ENCODE data around the gene KIAA1671.

Gene KIAA1671

DNA sequence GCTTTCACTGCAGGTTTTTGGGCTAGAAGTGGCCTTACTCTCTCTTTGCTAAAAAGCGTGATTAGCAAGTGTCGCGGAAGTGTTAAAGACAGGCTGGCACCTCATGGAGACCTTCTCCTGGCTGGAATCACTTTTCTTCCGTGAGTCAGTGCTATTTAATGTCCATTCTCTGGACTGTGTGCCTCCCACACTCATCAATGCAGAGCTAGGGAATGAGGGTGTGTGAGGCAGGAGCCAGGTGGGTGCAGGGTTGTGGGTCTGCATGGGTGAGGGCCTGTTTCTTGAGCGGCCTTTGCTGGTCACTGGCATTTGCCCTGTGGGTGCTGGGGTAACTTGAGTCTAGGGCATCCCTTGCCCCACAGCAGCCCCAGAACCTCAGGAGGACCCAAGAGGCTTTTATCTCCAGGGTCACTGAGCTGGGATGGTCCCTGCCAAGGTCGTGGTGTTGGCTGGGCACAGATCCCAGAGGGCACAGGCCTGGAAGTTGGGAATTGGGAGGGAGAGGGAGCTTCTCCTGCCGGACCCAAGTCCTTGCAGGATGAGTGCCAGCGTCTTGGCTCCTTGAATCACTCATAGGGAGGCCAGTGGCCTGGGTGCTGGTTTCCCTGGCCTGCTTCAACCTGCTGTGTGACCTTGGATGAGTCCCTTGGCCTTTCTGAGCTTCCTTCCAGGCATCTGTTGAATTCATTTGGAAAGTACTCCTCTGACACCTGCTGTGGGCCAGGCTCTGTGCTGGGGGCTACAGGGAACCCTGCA is 30.0 kb downstream of the KIAA1671 start:
- no peak for DNase-seq

GRCh38 chr22:24983151-24983550 is 30.6 kb downstream of the KIAA1671 start:
- no peak for DNase-seq

GRCh38 chr22:24984122-24984521 is 31.6 kb downstream of the KIAA1671 start:
- no peak for DNase-seq

DNA sequence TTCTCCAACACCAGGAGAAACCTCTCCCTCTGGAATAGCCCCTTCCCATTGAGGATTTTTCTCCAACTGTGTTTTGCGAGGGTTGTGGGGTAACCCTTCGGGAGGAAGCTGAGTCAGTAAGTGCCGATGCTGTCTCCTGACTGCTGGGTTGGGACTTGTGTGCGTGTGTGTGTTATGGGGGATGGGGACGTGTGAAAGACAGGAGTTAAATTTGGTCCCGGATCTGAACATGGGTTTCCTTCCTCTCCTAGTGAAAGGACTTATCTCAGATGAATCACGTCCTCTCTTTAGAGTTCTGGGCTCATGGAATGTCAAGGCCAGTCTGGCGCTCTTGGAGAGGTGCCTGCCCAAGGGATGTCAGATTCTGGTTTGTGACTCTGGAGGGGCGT is 33.3 kb downstream of the KIAA1671 start:
- no peak for DNase-seq

- no peak for DNase-seq
Observed at GRCh38 chr22:24986816-24987215, 34.3 kb downstream of the KIAA1671 start.

DNA sequence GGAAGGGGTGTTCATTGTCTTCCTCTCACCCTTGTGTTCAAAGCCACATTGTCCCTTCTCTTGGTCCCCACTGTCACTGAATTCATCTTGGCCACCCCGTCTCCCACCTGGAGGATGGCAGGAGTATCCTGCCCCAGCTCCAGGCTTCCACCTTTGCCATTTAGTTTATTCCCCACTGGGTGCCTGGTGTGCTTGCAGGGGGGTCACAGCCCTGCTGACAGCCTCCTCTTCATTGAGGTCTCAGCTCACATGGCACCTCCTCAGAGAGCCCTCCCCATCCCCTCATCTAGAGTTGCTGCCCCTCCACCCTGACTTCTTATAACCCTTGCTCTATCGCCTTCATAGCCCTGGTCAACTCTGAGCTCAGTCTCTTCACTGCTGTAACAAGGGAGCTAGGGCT is 36.6 kb downstream of the KIAA1671 start:
- no peak for DNase-seq

- no peak for DNase-seq
Observed at GRCh38 chr22:24989541-24989951, 37.0 kb downstream of the KIAA1671 start.

DNA sequence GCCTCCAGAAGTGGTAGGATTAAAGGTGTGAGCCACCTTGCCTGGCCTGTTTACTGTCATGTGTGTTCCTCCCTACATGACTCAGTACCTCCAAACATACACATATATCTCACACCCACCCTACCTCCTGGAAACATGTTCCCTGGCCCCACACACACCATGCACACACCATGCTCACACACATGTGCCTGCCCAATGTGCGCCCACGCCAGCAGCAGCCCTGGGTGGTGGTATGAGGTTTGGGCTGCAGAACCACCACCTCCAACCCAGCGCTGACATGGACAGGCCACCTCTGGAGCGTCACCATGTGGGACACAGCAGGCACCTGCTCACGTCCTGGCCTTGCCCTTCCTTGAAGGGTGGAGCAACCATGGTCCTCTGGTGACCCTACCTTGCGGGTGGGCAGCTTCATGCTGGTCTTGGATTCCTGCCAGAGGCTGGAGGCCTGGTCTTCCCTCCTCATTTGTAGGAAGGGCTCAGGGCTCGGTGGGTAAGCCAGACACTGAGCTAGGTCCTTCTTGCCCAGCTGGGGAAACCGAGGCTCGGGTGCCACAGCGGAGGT is 37.9 kb downstream of the KIAA1671 start:
- DNase-seq: no peak

GRCh38 chr22:24992946-24993345 is 40.4 kb downstream of the KIAA1671 start:
- DNase-seq: no peak

GRCh38 chr22:24994070-24994763 is 41.7 kb downstream of the KIAA1671 start:
- no peak for DNase-seq

DNA sequence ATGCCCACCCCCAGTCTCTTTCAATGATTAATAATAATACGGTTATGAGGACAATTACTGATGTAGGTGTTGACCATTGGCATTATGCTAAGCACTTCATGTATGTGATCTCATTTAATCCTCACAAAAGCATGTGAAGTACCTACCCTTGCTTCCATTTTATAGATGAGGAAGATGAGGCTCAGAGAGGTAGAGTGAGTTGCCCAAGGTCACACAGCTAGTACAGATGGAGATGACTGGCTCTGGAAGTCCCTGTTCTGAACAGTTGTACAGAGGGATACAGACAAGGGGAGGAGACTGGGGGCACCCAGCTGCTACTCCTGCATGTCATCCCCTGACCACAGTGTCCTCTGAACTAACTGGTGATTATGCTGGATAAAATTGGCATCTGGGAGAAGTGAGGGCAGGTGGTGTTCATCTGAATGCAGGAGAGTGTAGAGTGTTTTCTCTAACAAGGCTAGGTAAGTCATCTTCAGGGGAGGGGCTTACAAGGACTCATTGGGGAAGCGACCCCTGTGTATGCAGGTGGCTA is 43.2 kb downstream of the KIAA1671 start:
- no peak for DNase-seq

- no peak for DNase-seq
Observed at GRCh38 chr22:24996420-24996952, 44.0 kb downstream of the KIAA1671 start.

DNA sequence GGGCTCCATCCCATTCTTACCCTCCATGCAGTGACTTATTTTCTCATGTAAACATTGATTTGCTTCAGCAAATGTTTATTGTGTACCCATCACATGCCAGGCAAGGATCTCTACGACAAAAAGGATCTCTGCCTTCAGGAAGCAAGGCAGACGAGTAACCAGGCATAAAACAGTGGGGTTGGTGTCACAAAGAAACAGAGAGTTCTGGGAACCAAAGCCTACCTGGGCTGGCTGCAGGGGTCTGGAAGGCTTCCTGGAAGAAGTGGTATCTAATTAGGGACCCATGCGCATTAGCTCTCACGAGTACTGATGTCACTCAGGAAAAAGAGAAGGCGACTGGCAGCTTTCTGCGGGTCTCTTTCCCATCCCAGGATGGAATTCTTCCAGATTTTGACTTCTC is 44.5 kb downstream of the KIAA1671 start:
- no peak for DNase-seq

GRCh38 chr22:25000686-25001085 is 48.2 kb downstream of the KIAA1671 start:
- no peak for DNase-seq

DNA sequence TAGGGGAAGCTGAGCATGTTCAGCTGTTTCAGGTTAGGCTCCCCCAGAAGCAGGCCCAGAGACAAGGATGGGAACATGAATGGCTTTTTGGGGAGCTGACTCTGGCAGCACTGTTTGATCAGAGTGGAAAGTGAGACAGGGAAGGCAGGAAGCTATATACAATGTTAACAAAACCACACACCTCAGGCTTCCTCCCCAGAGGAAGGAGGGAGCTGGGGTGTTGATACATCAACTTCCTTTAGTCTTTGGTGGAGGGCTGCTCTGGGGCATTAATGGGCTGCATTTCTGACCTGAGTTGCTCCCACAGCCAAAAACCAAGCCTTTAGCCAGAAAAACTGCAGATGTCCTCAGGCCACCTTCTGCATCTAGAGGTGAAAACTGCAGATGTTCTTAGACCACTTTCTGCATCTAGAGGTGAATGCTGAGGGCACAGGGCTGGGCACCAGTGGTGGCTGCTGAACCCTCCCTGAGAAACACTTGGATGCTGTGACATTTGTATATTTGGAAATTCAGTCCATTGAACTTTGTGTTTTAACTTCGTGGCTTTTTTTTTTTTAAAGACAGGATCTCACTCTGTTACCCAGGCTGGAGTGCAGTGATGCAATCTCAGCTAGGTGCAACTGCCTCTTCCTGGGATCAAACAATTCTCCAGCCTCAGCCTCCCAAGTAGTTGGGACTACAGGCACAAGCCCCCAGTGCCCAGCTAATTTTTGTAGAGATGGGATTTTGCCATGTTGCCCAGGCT is 49.9 kb downstream of the KIAA1671 start:
- no peak for DNase-seq

GRCh38 chr22:25006354-25006753 is 53.8 kb downstream of the KIAA1671 start:
- DNase-seq: no peak

DNA sequence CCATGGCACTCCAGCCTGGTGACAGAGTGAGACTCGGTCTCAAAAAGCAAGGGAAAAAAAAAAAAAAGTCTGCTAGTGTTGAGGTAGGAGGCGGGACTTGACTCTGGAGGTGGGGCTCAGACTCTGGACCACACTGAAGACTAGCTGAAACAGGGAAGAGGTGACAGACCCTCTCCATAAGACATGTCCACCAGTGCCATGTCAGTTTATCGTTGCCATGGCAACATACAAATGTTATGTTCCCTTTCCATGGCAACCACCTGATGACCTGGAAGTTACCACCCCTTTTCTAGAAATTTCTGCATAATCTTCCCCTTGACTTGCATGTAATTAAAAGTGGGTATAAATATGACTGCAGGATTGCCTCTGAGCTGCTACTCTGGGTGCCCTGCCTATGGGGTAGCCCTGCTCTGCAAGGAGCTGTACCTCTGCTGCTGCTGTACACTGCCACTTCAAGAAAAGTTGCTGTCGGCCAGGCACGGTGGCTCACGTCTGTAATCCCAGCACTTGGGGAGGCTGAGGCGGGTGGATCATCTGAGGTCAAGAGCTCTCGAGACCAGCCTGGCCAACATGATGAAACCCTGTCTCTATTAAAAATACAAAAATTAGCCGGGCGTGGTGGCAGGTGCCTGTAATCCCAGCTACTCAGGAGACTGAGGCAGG is 55.1 kb downstream of the KIAA1671 start:
- no peak for DNase-seq

DNA sequence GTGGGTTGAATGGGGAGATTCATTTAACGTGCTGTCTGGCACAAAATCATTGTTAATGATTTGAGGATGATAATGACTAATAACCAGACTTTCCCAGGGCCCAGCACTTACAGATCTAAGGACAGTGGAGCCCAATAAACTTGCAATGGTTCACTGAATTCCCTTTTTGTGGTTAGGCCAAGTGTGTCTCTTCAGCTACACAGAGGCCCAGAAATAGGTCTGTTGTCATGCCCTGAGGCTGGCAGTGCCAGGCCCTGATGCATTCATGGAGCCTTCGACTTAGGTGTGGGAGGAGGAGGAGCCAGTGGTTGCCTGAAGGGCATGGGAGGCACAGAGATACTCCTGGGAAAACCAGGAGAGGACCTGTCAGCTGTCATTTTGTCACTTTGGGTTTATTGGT is 56.1 kb downstream of the KIAA1671 start:
- no peak for DNase-seq

- no peak for DNase-seq
Observed at GRCh38 chr22:25012741-25013143, 60.2 kb downstream of the KIAA1671 start.

- DNase-seq: no peak
Observed at GRCh38 chr22:25013607-25014006, 61.1 kb downstream of the KIAA1671 start.

- no peak for DNase-seq
Observed at GRCh38 chr22:25014896-25015755, 62.6 kb downstream of the KIAA1671 start.
